H1 (cell line): ENCODE measurements around the gene CEL. TPM values are rescaled to one million over a fixed set of nuclear protein-coding genes. Genes with fewer than 3 reads are reported as not detected.

Experiments
- CEBPB ChIP-seq: IDR thresholded peaks from 2 replicates; pipeline ENCODE4 v1.6.1; 2012; ENCODE audit warnings: low read depth, low read length
- KDM4A ChIP-seq: IDR thresholded peaks from one replicate; pipeline ENCODE4 v1.7.1; 2012; ENCODE audit warnings: low read depth, mild to moderate bottlenecking, moderate library complexity, low read length, inconsistent platforms; ENCODE audit not compliant: severe bottlenecking
- KDM5A ChIP-seq: fragments of 200-600 bp; IDR thresholded peaks from 2 replicates; pipeline ENCODE4 v1.7.1; 2012; ENCODE audit warnings: mild to moderate bottlenecking, low read length, inconsistent platforms, mixed read lengths
- PHF8 ChIP-seq: fragments of 200-600 bp; sonication (generic); conservative IDR thresholded peaks from 2 replicates; pipeline ENCODE4 v1.7.1; 2012; ENCODE audit warnings: low read depth, mild to moderate bottlenecking, inconsistent platforms, low read length, moderate library complexity
- SP4 ChIP-seq: IDR thresholded peaks from 2 replicates; pipeline ENCODE4 v1.6.1; 2012; ENCODE audit warnings: low read length, inconsistent platforms
- TAF1 ChIP-seq: IDR thresholded peaks from 2 replicates; pipeline ENCODE4 v1.6.1; 2011; ENCODE audit warnings: mild to moderate bottlenecking, low read depth, low read length
- polyA plus RNA-seq, 7 experiments: library from polyadenylated mRNA; depleted of rRNA in 3 of 7; stranded (reverse) in 5 of 7; unstranded in 2 of 7; fragments of >200 nt in 5 of 7; fragments of 200-250 nt in 2 of 7; gene quantifications; 1 replicate in 5 of 7; 2 replicates in 1 of 7; 4 replicates in 1 of 7; pipeline versions ENCODE4 v1.2.1 to v1.2.3, GENCODE V29; 2011 to 2013; ENCODE audit warnings: missing spikeins in 2 of 7, mixed read lengths in 2 of 7
- total RNA-seq: library from RNA; stranded (reverse); fragmentation: NEBNext Ultra II Directional; extraction: Animal tissue kit (Norgen Biotek cat#: 25700); gene quantifications from 2 replicates; pipeline ENCODE4 v1.2.1, GENCODE V29; 2021

The CEL gene
- total and polyA plus RNA-seq, 2 of the 8 experiments (the other 6 are each of a cell fraction or from before 2014, with no cell fraction given) = 1.8 to 3.4 TPM

- TF ChIP-seq TAF1 (no peak), KDM4A (no peak), SP4 (no peak), PHF8 (no peak), KDM5A (no peak), CEBPB (no peak)
Measured at GRCh38 chr9:133106511-133107244, 44.9 kb downstream of the CEL start (continued).
